Transverse colon (tissue), 4 donors: ENCODE results near the gene TMEM87A. TPM values are rescaled to one million over a fixed set of nuclear protein-coding genes. Genes with fewer than 3 reads are reported as not detected.

Experiments
- DNase-seq: peaks from one replicate; pipeline ENCODE4 v3.0.0-alpha.2; 2019
- H3K27ac ChIP-seq, 4 donors: fragments of 200-600 bp; sonication (generic); 2 replicates each; pipeline ENCODE4 v1.5.1; 2016 to 2018; ENCODE audit warnings: inconsistent platforms in 4 of 4
- H3K27me3 ChIP-seq: fragments of 200-600 bp; sonication (generic); 2 replicates; pipeline ENCODE4 v1.5.1; 2017; ENCODE audit warnings: inconsistent platforms
- H3K36me3 ChIP-seq, 4 donors: fragments of 200-600 bp; sonication (generic); 2 replicates each; pipeline ENCODE4 v1.5.1; 2017 to 2019; ENCODE audit warnings: inconsistent platforms in 4 of 4
- H3K4me1 ChIP-seq, 4 donors: fragments of 200-600 bp; sonication (generic); 2 replicates each; pipeline ENCODE4 v1.5.1; 2017 to 2020; ENCODE audit warnings: inconsistent platforms in 4 of 4
- H3K4me3 ChIP-seq, 4 donors: fragments of 200-600 bp; sonication (generic); 1 replicate in 1 of 4; 2 replicates in 3 of 4; pipeline versions ENCODE4 v1.5.1 to v1.6.1; 2017 to 2019; ENCODE audit warnings: inconsistent platforms in 4 of 4
- H3K9me3 ChIP-seq, 2 donors: fragments of 200-600 bp; sonication (generic); 2 replicates each; pipeline ENCODE4 v1.5.1; 2017 to 2019; ENCODE audit warnings: inconsistent platforms in 2 of 2
- CTCF ChIP-seq, 5 experiments: fragments of 200-600 bp in 3 of 5; fragments of 450-650 bp in 2 of 5; sonication (generic) in 3 of 5; IDR thresholded peaks; 1 replicate in 2 of 5; 2 replicates in 3 of 5; pipeline ENCODE4 v1.5.1; 2016 to 2017; ENCODE audit warnings: antibody characterized with exemption in 5 of 5, inconsistent platforms in 3 of 5, mild to moderate bottlenecking in 2 of 5, moderate library complexity in 1 of 5
- EP300 ChIP-seq: sonication (generic); formaldehyde crosslinking; IDR thresholded peaks from one replicate; pipeline ENCODE4 v1.6.1; 2017; ENCODE audit warnings: antibody characterized with exemption, low read depth
- POLR2A ChIP-seq: fragments of 450-650 bp; IDR thresholded peaks from one replicate; pipeline ENCODE4 v1.6.1; 2016; ENCODE audit warnings: antibody characterized with exemption, mild to moderate bottlenecking, moderate library complexity
- POLR2AphosphoS5 ChIP-seq, 3 donors: sonication (generic); formaldehyde crosslinking; IDR thresholded peaks; one replicate each; pipeline ENCODE4 v1.6.1; 2016; ENCODE audit warnings: antibody characterized with exemption in 3 of 3
- WGBS, 2 donors: methylation state at CpG; one replicate each; pipeline ENCODE4 v1.1.5; 2018; ENCODE audit warnings: low coverage in 1 of 2; 5-methylcytosine and 5-hydroxymethylcytosine counted together
- in situ Hi-C, 4 donors: fragments of 200-750 bp; cut with MboI; loops; one replicate each; pipeline versions ENCODE4 v1.15.0 to v1.15.1; 2017; ENCODE audit warnings: low sequenced_read_pairs in 3 of 4, low pct_ligation_motif_present in 1 of 4, low pct_unique_long_range_greater_than_20kb in 1 of 4
- intact Hi-C: fragments of 100-400 bp; cut with DNase I; formaldehyde crosslinking; loops from one replicate; pipeline ENCODE4 v1.15.1; 2023; ENCODE audit warnings: low total_unique reads
- total RNA-seq, 4 donors: library from RNA; depleted of rRNA; stranded (reverse); fragments of >200 nt; gene quantifications; one replicate each; pipeline ENCODE4 v1.1.0, GENCODE V29; 2016

Gene TMEM87A
- total RNA-seq, 4 donors from 2014 or later, result 93.1 to 110 (median 107) TPM

- H3K36me3 ChIP-seq, result peaks cover 0 to 65% (median 22%) of the 10 kb centered on the region in 4 donors
Measured at GRCh38 chr15:42218953-42219592, 54.2 kb downstream of the TMEM87A start.

GRCh38 chr15:42217568-42217967, 55.7 kb downstream of the TMEM87A start:
- in situ Hi-C loops, result no loop called here
- intact Hi-C loops, result no loop called here
- H3K27me3 ChIP-seq, result no peaks in the 10 kb centered on the region
- H3K27ac ChIP-seq, result no peak overlapping the region
- H3K9me3 ChIP-seq, result no peaks in the 10 kb centered on the region
- no peaks in the 10 kb centered on the region for H3K4me1 ChIP-seq
- DNase-seq, result no peak
- H3K36me3 ChIP-seq, result peaks cover 0 to 73% (median 26%) of the 10 kb centered on the region in 4 donors
- TF ChIP-seq CTCF (IDR thresholded peaks at IDR 0.05) (no peak), EP300 (no peak), POLR2A (no peak), POLR2AphosphoS5 (IDR thresholded peaks at IDR 0.05) (no peak)
- H3K4me3 ChIP-seq, result no peak overlapping the region
- WGBS, 2 donors, result 79 to 88% methylated on average over 2 of the region's 2 CpGs

More at GRCh38 chr15:42218953-42219592, 54.2 kb downstream of the TMEM87A start:
- no peaks in the 10 kb centered on the region for H3K27me3 ChIP-seq
- in situ Hi-C loops, result no loop called here
- H3K9me3 ChIP-seq, result no peaks in the 10 kb centered on the region
- TF ChIP-seq EP300, result no peak
- no peak for TF ChIP-seq POLR2AphosphoS5 (IDR thresholded peaks at IDR 0.05)
- TF ChIP-seq POLR2A, result no peak
- no peak for TF ChIP-seq CTCF (IDR thresholded peaks at IDR 0.05)
- DNase-seq, result no peak
- H3K27ac ChIP-seq, result no peak overlapping the region
- no peaks in the 10 kb centered on the region for H3K4me1 ChIP-seq
- intact Hi-C loops, result no loop called here
- WGBS, 2 donors, result 20 to 31% methylated on average over 2 of the region's 2 CpGs
- H3K4me3 ChIP-seq, result no peak overlapping the region

GRCh38 chr15:42215913-42216829, 57.1 kb downstream of the TMEM87A start:
- intact Hi-C loops, result no loop called here

More at GRCh38 chr15:42215913-42216829, 57.1 kb downstream of the TMEM87A start:
- Histone ChIP-seq H3K4me3 (no peak overlapping the region), H3K9me3 (no peaks in the 10 kb centered on the region), H3K4me1 (no peaks in the 10 kb centered on the region), H3K27me3 (no peaks in the 10 kb centered on the region), H3K36me3 (peaks cover 0 to 77% (median 30%) of the 10 kb centered on the region in 4 donors), H3K27ac (no peak overlapping the region)
- DNase-seq, result no peak
- 89 to 95% methylated on average over 4 of the region's 4 CpGs for WGBS, 2 donors
- in situ Hi-C loops, result no loop called here
- TF ChIP-seq POLR2A, result no peak
- TF ChIP-seq POLR2AphosphoS5 (IDR thresholded peaks at IDR 0.05), result no peak
- TF ChIP-seq CTCF (IDR thresholded peaks at IDR 0.05), result no peak
- no peak for TF ChIP-seq EP300
